Neuronal stem cell (in vitro differentiated cells): ENCODE data around the gene CLEC4G.

Source experiments
- DNase-seq: peaks from one replicate; pipeline ENCODE4 v3.0.0-alpha.2; 2013; ENCODE audit warnings: low spot score
- H2AFZ ChIP-seq: one replicate; pipeline ENCODE4 v1.6.1; 2013; ENCODE audit warnings: mild to moderate bottlenecking, low read length, inconsistent platforms
- H2AK5ac ChIP-seq: 2 replicates; pipeline ENCODE4 v1.6.1; 2013; ENCODE audit warnings: low read depth, mild to moderate bottlenecking, inconsistent platforms, low read length, moderate library complexity, mixed read lengths
- H2BK120ac ChIP-seq: 2 replicates; pipeline ENCODE4 v1.6.1; 2013; ENCODE audit warnings: low read depth, mild to moderate bottlenecking, inconsistent platforms, low read length, moderate library complexity, mixed read lengths
- H2BK12ac ChIP-seq: one replicate; pipeline ENCODE4 v1.6.1; 2013; ENCODE audit warnings: low read length, inconsistent platforms
- H2BK15ac ChIP-seq: 2 replicates; pipeline ENCODE4 v1.6.1; 2013; ENCODE audit warnings: mild to moderate bottlenecking, low read length, inconsistent platforms, mixed read lengths
- H2BK5ac ChIP-seq: one replicate; pipeline ENCODE4 v1.6.1; 2013; ENCODE audit warnings: inconsistent platforms, mild to moderate bottlenecking, low read length, moderate library complexity
- H3K14ac ChIP-seq: one replicate; pipeline ENCODE4 v1.6.1; 2013; ENCODE audit warnings: low read length, inconsistent platforms
- H3K18ac ChIP-seq: 2 replicates; pipeline ENCODE4 v1.6.1; 2013; ENCODE audit warnings: low read length, inconsistent platforms
- H3K23ac ChIP-seq: 2 replicates; pipeline ENCODE4 v1.6.1; 2013; ENCODE audit warnings: low read depth, mild to moderate bottlenecking, mixed read lengths, low read length, inconsistent platforms; ENCODE audit not compliant: poor library complexity
- H3K27ac ChIP-seq: replicated peaks from 3 replicates; pipeline ENCODE4 v1.5.1; 2013; ENCODE audit warnings: low read length, inconsistent platforms
- H3K27me3 ChIP-seq, 3 experiments: 2 replicates each; pipeline ENCODE4 v1.6.1; 2013; ENCODE audit warnings: low read length in 3 of 3, mild to moderate bottlenecking in 2 of 3, inconsistent platforms in 1 of 3, low read depth in 1 of 3, mixed read lengths in 1 of 3, moderate library complexity in 1 of 3; ENCODE audit not compliant: control insufficient read depth in 3 of 3, insufficient read depth in 3 of 3
- H3K36me3 ChIP-seq, 2 donors: replicated peaks in 1 of 2; 2 replicates each; pipeline ENCODE4 v1.6.1; 2013; ENCODE audit warnings: low read length in 2 of 2; ENCODE audit not compliant: control insufficient read depth in 2 of 2, insufficient read depth in 2 of 2
- H3K4ac ChIP-seq: 2 replicates; pipeline ENCODE4 v1.6.1; 2013; ENCODE audit warnings: inconsistent platforms, mild to moderate bottlenecking, low read length, moderate library complexity
- H3K4me1 ChIP-seq, 2 donors: 1 replicate in 1 of 2; 2 replicates in 1 of 2; pipeline ENCODE4 v1.6.1; 2013; ENCODE audit warnings: low read length in 2 of 2, low read depth in 1 of 2; ENCODE audit not compliant: control insufficient read depth in 2 of 2, insufficient read depth in 1 of 2
- H3K4me2 ChIP-seq: one replicate; pipeline ENCODE4 v1.6.1; 2013; ENCODE audit warnings: mild to moderate bottlenecking, low read length, inconsistent platforms; ENCODE audit not compliant: insufficient read depth, poor library complexity, severe bottlenecking
- H3K4me3 ChIP-seq, 2 donors: 2 replicates each; pipeline ENCODE4 v1.5.1; 2013; ENCODE audit warnings: low read length in 2 of 2, mild to moderate bottlenecking in 2 of 2, inconsistent platforms in 1 of 2, moderate library complexity in 1 of 2
- H3K79me1 ChIP-seq: one replicate; pipeline ENCODE4 v1.6.1; 2013; ENCODE audit warnings: low read depth, mild to moderate bottlenecking, inconsistent platforms, low read length, moderate library complexity
- H3K9ac ChIP-seq: one replicate; pipeline ENCODE4 v1.6.1; 2013; ENCODE audit warnings: mild to moderate bottlenecking, low read depth, low read length, inconsistent platforms; ENCODE audit not compliant: poor library complexity
- H3K9me3 ChIP-seq, 2 donors: replicated peaks in 1 of 2; 2 replicates each; pipeline versions ENCODE3 to v1.6.1; 2013; ENCODE audit warnings: low read length in 2 of 2, mild to moderate bottlenecking in 2 of 2, inconsistent platforms in 1 of 2, low read depth in 1 of 2, mixed read lengths in 1 of 2, moderate library complexity in 1 of 2; ENCODE audit not compliant: control insufficient read depth in 2 of 2, insufficient read depth in 1 of 2
- H4K8ac ChIP-seq: one replicate; pipeline ENCODE4 v1.6.1; 2013; ENCODE audit warnings: low read depth, mild to moderate bottlenecking, inconsistent platforms, low read length, moderate library complexity
- H4K91ac ChIP-seq: one replicate; pipeline ENCODE4 v1.6.1; 2013; ENCODE audit warnings: low read length, low read depth, mild to moderate bottlenecking, inconsistent platforms; ENCODE audit not compliant: poor library complexity
- WGBS, 2 donors: extraction: QIAGEN DNeasy Blood & Tissue Kit; methylation state at CpG; one replicate each; pipeline ENCODE4 v1.1.7; 2013; ENCODE audit warnings: missing lambda C conversion rate in 2 of 2, mixed read lengths in 1 of 2; ENCODE audit not compliant: insufficient read length in 2 of 2, insufficient replicate concordance in 1 of 2; ENCODE audit errors: extremely low coverage in 2 of 2; 5-methylcytosine and 5-hydroxymethylcytosine counted together

CLEC4G gene

DNA sequence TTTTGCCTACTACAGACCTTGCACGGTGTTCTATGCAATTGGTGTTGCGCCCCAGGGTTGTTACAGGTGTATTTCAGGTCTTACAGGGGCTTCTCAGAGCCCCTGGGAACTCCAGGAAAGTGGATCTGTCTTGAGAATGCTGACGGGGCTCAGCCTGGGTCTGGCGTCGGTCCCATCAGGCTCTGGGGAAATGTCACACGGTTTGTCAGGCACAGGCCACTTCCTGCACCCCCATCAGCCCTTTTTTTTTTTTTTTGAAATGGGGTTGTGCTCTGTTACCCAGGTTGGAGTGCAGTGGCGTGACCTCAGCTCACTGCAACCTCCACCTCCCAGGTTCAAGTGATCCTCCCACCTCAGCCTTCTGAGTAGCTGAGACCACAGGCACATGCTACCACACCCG is 13.2 kb downstream of the CLEC4G start:
- no peak overlapping the region for H3K23ac ChIP-seq
- H3K18ac ChIP-seq = no peak overlapping the region
- no peak overlapping the region for H2AFZ ChIP-seq
- H3K4ac ChIP-seq = no peak overlapping the region
- peaks cover 0 to 2% of the 10 kb centered on the region in 2 donors for H3K4me1 ChIP-seq
- no peak overlapping the region for H3K4me3 ChIP-seq
- WGBS, 2 donors = no CpG with 5 or more reads among the region's 8 CpGs
- no peak overlapping the region for H3K27ac ChIP-seq
- no peak overlapping the region for H4K91ac ChIP-seq
- DNase-seq = no peak
- no peak overlapping the region for H2BK15ac ChIP-seq
- H2BK120ac ChIP-seq = no peak overlapping the region
- H4K8ac ChIP-seq = no peak overlapping the region
- no peak overlapping the region for H3K4me2 ChIP-seq
- no peak overlapping the region for H3K14ac ChIP-seq
- no peak overlapping the region for H2AK5ac ChIP-seq
- H2BK5ac ChIP-seq = no peak overlapping the region
- H3K9me3 ChIP-seq = no peaks in the 10 kb centered on the region
- H3K79me1 ChIP-seq = no peaks in the 10 kb centered on the region
- H3K36me3 ChIP-seq = no peaks in the 10 kb centered on the region
- H3K27me3 ChIP-seq = peaks cover 0 to 5% (median 0%) of the 10 kb centered on the region in 3 experiments
- no peak overlapping the region for H2BK12ac ChIP-seq
- no peak overlapping the region for H3K9ac ChIP-seq

DNA sequence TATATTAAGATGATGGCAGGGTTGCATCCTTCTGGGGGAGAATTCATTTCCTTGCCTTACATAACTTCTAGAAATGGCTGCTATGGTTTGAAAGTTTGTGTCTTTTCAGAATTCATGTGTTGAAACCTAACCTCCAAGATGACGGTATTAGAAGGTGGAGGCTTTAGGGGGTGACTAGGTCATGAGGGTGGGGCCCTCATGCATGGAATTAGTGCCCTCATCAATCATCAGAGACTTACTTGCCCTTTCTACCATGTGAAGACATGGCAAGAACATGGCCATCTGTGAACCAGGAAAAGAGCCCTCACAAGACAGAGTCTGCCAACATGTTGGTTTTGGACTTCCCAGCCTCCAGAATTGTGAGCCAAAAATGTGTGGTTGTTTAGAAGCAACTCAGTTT is 15.1 kb downstream of the CLEC4G start:
- no peak overlapping the region for H2AFZ ChIP-seq
- no peaks in the 10 kb centered on the region for H3K27me3 ChIP-seq
- H3K4me3 ChIP-seq = no peak overlapping the region
- H2AK5ac ChIP-seq = no peak overlapping the region
- H3K23ac ChIP-seq = no peak overlapping the region
- H2BK5ac ChIP-seq = no peak overlapping the region
- H2BK120ac ChIP-seq = no peak overlapping the region
- no peak overlapping the region for H4K91ac ChIP-seq
- no peak overlapping the region for H2BK15ac ChIP-seq
- H3K18ac ChIP-seq = no peak overlapping the region
- H3K36me3 ChIP-seq = no peaks in the 10 kb centered on the region
- H4K8ac ChIP-seq = no peak overlapping the region
- no peak overlapping the region for H3K4me2 ChIP-seq
- H3K9ac ChIP-seq = no peak overlapping the region
- H3K27ac ChIP-seq = no peak overlapping the region
- H2BK12ac ChIP-seq = no peak overlapping the region
- H3K4me1 ChIP-seq = no peaks in the 10 kb centered on the region
- no peak overlapping the region for H3K14ac ChIP-seq
- DNase-seq = no peak
- WGBS, 2 donors = no CpG with 5 or more reads among the region's 1 CpG
- H3K4ac ChIP-seq = no peak overlapping the region
- no peaks in the 10 kb centered on the region for H3K79me1 ChIP-seq
- no peaks in the 10 kb centered on the region for H3K9me3 ChIP-seq

DNA sequence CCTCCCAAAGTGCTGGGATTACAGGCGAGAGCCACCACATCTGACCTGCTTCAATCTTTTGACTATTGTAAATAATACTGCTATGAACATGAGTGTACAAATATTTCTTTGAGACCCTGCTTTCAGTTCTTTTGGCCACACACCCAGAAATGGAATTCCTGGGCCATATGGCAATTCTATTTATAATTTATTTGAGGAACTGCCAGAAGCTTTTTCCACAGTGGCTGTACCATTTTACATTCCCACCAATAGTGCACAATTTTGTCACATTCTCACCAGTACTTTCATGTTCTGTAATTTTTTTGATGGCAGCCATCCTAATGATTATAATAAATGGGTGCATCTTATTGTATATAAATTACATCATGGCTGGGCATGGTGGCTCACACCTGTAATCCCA is 16.2 kb downstream of the CLEC4G start:
- no peak overlapping the region for H3K9ac ChIP-seq

DNA sequence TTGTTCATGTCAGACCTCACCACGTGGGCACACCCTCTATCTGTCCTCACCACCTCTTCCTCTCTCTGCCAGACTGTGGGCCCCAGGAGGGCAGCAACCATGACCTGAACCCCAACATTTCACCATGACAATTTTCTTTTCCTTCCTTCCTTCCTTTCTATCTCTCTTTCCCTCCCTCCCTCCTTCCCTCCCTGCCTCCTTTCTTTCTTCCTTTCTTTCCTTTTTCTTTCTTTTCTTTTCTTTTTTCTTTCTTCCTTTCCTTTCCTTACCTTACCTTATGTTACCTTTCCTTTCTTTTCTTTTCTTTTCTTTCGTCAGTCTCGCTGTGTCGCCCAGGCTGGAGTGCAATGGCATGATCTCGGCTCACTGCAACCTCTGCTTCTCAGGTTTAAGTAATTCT is 21.3 kb downstream of the CLEC4G start:
- WGBS, 2 donors = no CpG with 5 or more reads among the region's 5 CpGs
- Histone ChIP-seq H3K4me2 (no peak overlapping the region), H3K9me3 (no peaks in the 10 kb centered on the region), H2BK15ac (no peak overlapping the region), H3K18ac (no peak overlapping the region), H3K27ac (no peak overlapping the region), H2BK120ac (no peak overlapping the region), H3K9ac (no peak overlapping the region), H3K14ac (no peak overlapping the region), H3K4me3 (no peak overlapping the region), H3K79me1 (no peaks in the 10 kb centered on the region), H3K23ac (no peak overlapping the region), H4K91ac (no peak overlapping the region), H3K36me3 (no peaks in the 10 kb centered on the region), H2BK5ac (no peak overlapping the region), H2AK5ac (no peak overlapping the region), H3K27me3 (no peaks in the 10 kb centered on the region), H2AFZ (no peak overlapping the region), H3K4me1 (no peaks in the 10 kb centered on the region), H2BK12ac (no peak overlapping the region), H3K4ac (no peak overlapping the region), H4K8ac (no peak overlapping the region)
- no peak for DNase-seq

More for the DNA sequence above, 16.2 kb downstream of the CLEC4G start:
- H2BK15ac ChIP-seq = no peak overlapping the region
- H3K9me3 ChIP-seq = no peaks in the 10 kb centered on the region
- H3K4me1 ChIP-seq = no peaks in the 10 kb centered on the region
- no peak overlapping the region for H3K4ac ChIP-seq
- H2AK5ac ChIP-seq = no peak overlapping the region
- H3K23ac ChIP-seq = no peak overlapping the region
- H3K27me3 ChIP-seq = no peaks in the 10 kb centered on the region
- no peak overlapping the region for H2BK12ac ChIP-seq
- H3K36me3 ChIP-seq = no peaks in the 10 kb centered on the region
- H3K4me3 ChIP-seq = no peak overlapping the region
- no peak overlapping the region for H3K27ac ChIP-seq
- H3K4me2 ChIP-seq = no peak overlapping the region
- no peaks in the 10 kb centered on the region for H3K79me1 ChIP-seq
- no peak overlapping the region for H2BK5ac ChIP-seq
- no peak overlapping the region for H3K18ac ChIP-seq
- no peak overlapping the region for H3K14ac ChIP-seq
- no peak for DNase-seq
- H4K91ac ChIP-seq = no peak overlapping the region
- H2BK120ac ChIP-seq = no peak overlapping the region
- no CpG with 5 or more reads among the region's 1 CpG for WGBS, 2 donors
- H2AFZ ChIP-seq = no peak overlapping the region
- no peak overlapping the region for H4K8ac ChIP-seq
